NT2/D1 (cell line): Measurements from ENCODE around the gene COX7A2.

Source experiments
- YY1 ChIP-seq: IDR thresholded peaks from 2 replicates; pipeline ENCODE4 v1.6.1; 2011; ENCODE audit not compliant: insufficient read length, insufficient read depth
- ZNF274 ChIP-seq: IDR thresholded peaks from 2 replicates; pipeline ENCODE4 v1.6.1; 2011; ENCODE audit warnings: mild to moderate bottlenecking, low read depth, low read length

GRCh38 chr6:75267461-75267860, 23.9 kb upstream of the COX7A2 start:
- TF ChIP-seq YY1: no peak
- no peak for TF ChIP-seq ZNF274
